Brain microvascular endothelial cell (primary cell): Measurements from ENCODE around the gene GPANK1.

ENCODE experiments used
- DNase-seq: peaks from one replicate; pipeline ENCODE4 v3.0.0-alpha.2; 2020
- H3K27ac ChIP-seq: fragments of 250-450 bp; sonication (Bioruptor Pico); 2 replicates; pipeline ENCODE4 v1.5.1; 2020; ENCODE audit warnings: mild to moderate bottlenecking, moderate library complexity
- H3K27me3 ChIP-seq: fragments of 250-450 bp; sonication (Bioruptor Pico); replicated peaks from 2 replicates; pipeline ENCODE4 v1.5.1; 2020; ENCODE audit warnings: mild to moderate bottlenecking
- H3K36me3 ChIP-seq: fragments of 250-450 bp; sonication (Bioruptor Pico); replicated peaks from 2 replicates; pipeline ENCODE4 v1.5.1; 2020; ENCODE audit warnings: mild to moderate bottlenecking
- H3K4me3 ChIP-seq: 2 replicates; pipeline ENCODE4 v1.5.1; 2011; ENCODE audit warnings: low read depth, mild to moderate bottlenecking, control low read depth, low read length, moderate library complexity
- in situ Hi-C: cut with HindIII; loops from 2 replicates; pipeline ENCODE4 v1.10.0; 2017; ENCODE audit warnings: low sequenced_read_pairs, low pct_ligation_motif_present
- TF ChIP-seq, protein P1 (sequence below): IDR thresholded peaks from 2 replicates; pipeline ENCODE4 v1.5.1; 2011; ENCODE audit warnings: low read depth, mild to moderate bottlenecking, moderate library complexity, low read length, control low read depth, inconsistent platforms; ENCODE audit errors: missing control alignments

GPANK1 gene

GRCh38 chr6:31663126-31663960 lies 1.5 kb downstream of the GPANK1 start:
- Histone ChIP-seq H3K36me3 (peaks cover 27% of the 10 kb centered on the region), H3K27me3 (no peaks in the 10 kb centered on the region), H3K27ac (peak overlapping the region; percentile 72), H3K4me3 (peak overlapping the region; percentile 77)
- no peak for DNase-seq
- TF ChIP-seq, protein P1, sequence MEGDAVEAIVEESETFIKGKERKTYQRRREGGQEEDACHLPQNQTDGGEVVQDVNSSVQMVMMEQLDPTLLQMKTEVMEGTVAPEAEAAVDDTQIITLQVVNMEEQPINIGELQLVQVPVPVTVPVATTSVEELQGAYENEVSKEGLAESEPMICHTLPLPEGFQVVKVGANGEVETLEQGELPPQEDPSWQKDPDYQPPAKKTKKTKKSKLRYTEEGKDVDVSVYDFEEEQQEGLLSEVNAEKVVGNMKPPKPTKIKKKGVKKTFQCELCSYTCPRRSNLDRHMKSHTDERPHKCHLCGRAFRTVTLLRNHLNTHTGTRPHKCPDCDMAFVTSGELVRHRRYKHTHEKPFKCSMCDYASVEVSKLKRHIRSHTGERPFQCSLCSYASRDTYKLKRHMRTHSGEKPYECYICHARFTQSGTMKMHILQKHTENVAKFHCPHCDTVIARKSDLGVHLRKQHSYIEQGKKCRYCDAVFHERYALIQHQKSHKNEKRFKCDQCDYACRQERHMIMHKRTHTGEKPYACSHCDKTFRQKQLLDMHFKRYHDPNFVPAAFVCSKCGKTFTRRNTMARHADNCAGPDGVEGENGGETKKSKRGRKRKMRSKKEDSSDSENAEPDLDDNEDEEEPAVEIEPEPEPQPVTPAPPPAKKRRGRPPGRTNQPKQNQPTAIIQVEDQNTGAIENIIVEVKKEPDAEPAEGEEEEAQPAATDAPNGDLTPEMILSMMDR, result no peak
- in situ Hi-C loops, result no loop called here

DNA sequence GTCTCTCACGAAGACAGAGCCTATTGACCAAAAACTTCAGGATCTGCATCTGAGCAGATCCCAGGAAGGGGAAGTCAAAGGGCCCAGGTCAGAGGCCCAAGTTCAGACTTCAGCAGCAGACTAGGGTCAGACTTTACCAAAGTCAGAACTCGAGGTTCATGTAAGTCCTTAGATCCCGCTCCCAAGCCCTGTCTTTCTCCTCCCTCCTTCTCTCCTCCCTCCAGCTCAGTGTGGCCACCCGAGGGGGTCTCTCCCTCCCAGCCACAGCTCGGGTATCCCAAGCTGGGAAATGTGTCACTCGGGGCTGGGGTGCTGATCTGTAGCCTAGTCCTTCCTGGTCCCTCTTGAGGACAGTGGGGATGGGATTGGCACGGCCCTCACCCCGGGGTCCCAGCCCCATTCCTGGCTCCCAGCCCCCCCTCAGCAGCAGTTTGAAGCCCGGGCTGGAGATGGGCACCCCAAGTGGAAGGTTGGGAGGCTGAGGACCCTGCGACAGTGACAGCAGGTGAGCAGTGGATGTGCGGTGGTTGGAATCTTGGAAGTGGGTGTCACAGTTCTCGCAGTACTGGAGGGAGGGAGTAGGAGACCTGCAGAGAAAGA lies 2.6 kb downstream of the GPANK1 start:
- Histone ChIP-seq H3K36me3 (peaks cover 18% of the 10 kb centered on the region), H3K27me3 (no peaks in the 10 kb centered on the region), H3K27ac (no peak overlapping the region), H3K4me3 (no peak overlapping the region)
- DNase-seq, result no peak
- TF ChIP-seq, protein P1, result no peak
- in situ Hi-C loops, result no loop called here

DNA sequence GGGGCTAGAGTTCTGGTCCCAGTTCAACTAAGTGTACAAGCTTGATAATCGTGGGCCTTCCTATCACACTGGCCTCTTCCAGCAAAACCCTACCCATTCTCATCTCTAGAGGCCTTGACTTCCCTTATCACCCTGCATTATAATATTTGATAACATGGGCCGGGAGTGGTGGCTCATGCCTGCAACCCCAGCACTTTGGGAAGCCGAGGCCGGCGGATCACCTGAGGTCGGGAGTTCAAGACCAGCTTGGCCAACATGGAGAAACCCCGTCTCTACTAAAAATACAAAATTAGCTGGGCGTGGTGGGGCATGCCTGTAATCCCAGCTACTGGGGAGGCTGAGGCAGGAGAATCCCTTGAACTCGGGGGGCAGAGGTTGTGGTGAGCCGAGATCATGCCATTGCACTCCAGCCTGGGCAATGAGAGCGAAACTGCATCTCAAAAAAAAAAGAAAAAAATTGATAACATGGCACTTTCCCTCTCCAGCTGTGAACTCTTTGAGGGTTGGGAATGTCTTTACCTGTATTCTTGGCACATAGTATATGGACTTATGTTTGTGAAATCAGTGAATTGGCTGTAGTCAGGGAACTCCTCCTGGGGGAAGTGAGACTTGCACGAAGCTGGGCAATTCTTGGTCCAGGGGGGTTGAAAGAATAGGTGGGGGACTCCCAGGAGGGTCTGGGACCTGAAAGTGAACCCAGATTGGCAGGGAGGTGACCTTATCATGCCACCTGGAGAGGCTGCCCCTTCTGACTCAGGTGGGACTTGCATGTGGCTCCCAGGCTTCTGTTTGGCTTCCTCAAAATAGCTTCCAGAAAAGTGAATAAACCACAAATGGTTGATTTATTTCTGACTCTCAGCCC lies 3.3 kb downstream of the GPANK1 start:
- TF ChIP-seq, protein P1, result no peak
- no peak for DNase-seq
- Histone ChIP-seq H3K27me3 (no peaks in the 10 kb centered on the region), H3K4me3 (peak overlapping the region; percentile 87), H3K27ac (peak overlapping the region; percentile 43), H3K36me3 (peaks cover 11% of the 10 kb centered on the region)
- in situ Hi-C loops, result no loop called here

DNA sequence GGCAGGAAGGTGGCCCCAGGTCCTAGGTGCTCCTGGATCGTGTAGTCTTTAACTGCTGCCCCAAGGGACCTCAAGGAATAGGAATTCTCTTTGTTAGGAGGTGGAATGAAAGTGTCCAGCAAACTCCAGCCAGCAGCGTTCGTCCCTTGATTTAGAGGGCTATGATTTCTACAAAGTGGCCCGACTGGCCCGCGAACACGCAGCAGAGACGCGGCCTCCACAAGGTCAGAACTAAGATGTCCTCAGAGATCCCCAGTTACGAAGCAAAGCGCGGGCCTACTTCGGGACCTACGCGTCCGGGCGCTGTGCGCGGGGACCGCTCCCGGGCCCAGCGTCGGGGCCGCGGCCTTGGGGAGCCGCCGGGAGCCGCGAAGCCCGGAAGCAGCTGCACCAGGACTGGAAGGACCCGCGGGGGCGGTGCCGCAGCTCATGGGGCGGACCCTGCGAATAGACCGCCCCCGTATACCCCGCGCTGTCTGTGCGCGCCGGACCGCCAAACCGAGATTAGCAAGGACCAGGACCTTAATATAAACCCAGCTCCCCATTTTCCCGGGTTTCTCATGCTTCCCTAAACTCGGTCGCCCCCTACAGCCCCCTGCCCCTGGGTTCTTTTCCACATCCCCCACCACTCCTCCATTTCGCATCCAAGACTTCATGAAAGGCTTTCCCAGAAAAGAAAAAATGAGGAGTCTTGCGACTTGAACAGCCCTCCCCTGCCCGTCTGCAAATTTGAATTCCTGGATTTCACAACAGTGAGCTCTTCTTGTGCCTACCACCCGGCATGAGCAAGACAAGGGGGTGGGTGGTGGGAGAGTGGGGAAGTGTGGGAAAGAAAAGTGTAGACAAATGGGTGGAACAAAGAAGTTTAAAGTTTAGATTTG lies 4.2 kb downstream of the GPANK1 start, which contains the start of gene C6orf47:
Gene C6orf47 (minus strand): TSS at position 398 of the 881 bp plus-strand sequence. CDS start 831 bp downstream, outside the sequence.
- TF ChIP-seq, protein P1, result peak; percentile 8
- DNase-seq, result peak; percentile 72
- Histone ChIP-seq H3K27ac (peak within 1 kb of the TSS; percentile 43), H3K27me3 (no peaks in the 10 kb centered on the region), H3K36me3 (peaks cover 9% of the 10 kb centered on the region), H3K4me3 (peak within 1 kb of the TSS; percentile 87)
- in situ Hi-C loops, result no loop called here
